GM12872 (cell line): ENCODE results near the gene MYLK3.

Source experiments
- CTCF ChIP-seq: IDR thresholded peaks from 3 replicates; pipeline ENCODE4 v1.5.1; 2011; ENCODE audit warnings: low read depth, mild to moderate bottlenecking, low read length, moderate library complexity; ENCODE audit not compliant: insufficient read depth

The MYLK3 gene

GRCh38 chr16:46788891-46789474 is 40.8 kb upstream of the MYLK3 start:
- no peak for TF ChIP-seq CTCF

- no peak for TF ChIP-seq CTCF
Measured at GRCh38 chr16:46787909-46788308, 39.8 kb upstream of the MYLK3 start.

DNA sequence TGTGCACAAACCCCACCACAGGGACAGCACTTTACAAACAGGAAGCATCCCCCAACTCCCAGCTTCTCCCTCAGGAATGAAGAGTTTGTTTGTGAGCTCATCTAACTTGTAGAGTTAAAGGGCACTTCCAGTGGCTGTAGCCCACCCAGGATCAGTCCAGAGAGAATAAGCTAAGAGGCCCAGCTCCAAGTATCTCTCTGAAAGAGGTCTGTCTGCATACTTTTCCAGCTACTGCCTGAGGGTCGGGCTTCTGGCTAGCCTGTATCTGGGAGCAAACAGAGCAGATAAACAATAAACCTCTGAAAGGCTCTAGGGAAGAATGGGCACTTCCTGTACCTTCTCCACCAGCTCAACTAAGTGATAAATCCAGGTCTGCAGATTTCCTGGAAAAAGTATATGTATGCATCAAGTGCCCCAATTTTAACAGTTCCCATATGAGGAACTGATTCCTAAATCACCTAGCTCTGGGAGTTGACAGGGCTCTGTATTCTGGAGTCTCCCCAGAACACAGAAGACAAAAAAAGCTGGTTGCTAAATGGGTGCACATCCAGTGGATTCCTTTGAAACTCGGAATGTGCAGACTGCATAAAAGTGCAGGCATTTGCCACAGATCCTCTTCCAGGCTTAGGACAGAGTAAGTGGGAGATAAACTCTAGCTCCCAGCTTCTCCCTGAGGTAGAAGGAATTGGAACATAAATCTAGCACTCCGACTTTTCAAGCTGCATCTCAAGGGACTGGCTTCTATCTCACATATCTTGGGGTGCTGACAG is 37.1 kb upstream of the MYLK3 start:
- TF ChIP-seq CTCF: no peak

GRCh38 chr16:46783800-46784199 is 35.7 kb upstream of the MYLK3 start:
- TF ChIP-seq CTCF: no peak

GRCh38 chr16:46782320-46782719 is 34.2 kb upstream of the MYLK3 start:
- TF ChIP-seq CTCF: no peak

DNA sequence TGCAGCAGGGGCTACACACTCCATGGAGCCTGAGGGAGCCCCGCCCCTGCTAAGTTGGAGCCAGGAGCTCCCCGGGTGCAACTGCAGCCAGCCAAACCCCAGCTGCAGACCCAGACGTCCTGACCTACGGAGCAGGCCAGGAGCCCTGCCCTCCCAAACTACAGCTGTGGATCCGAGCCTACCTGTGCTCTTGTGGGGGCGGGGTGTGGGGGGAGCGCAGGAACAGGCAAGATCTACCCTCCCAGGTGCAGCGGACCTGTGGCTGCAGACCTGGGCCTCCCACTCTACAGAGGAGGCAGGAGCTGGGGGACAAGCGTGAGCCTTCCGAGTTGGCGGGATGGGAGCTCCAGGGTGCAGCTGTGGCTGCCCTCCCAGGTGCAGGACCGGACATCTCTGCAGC is 29.7 kb upstream of the MYLK3 start:
- no peak for TF ChIP-seq CTCF

GRCh38 chr16:46775214-46775613 is 27.1 kb upstream of the MYLK3 start:
- no peak for TF ChIP-seq CTCF
